HG02973 (cell line): ENCODE data around the gene SNED1.
"Not testable (repeated sequence)": the region's sequence is repeated elsewhere in the genome, so short reads cannot be mapped to it uniquely, and the experiment has no call there.

ENCODE experiments used
- ATAC-seq: cut with Tn5 transposase; IDR thresholded peaks from one replicate; pipeline ENCODE4 v1.9.1; 2021; ENCODE audit warnings: moderate library complexity; ENCODE audit not compliant: unreplicated experiment

Gene SNED1

DNA sequence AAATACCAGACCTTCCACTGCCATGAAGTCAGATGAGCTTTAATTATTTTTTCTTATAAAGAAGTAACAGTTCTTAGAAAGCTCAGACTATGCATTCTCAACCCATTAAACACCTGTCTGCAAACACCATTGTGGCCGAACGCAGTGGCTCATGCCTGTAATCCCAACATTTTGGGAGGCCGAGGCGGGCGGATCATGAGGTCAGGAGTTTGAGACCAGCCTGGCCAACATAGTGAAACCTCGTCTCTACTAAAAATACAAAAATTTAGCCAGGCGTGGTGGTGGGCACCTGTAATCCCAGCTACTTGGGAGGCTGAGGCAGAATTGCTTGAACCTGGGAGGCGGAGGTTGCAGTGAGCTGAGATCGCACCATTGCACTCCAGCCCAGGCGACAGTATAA, 106.2 kb downstream of the SNED1 start:
- ATAC-seq, result not testable (repeated sequence)

DNA sequence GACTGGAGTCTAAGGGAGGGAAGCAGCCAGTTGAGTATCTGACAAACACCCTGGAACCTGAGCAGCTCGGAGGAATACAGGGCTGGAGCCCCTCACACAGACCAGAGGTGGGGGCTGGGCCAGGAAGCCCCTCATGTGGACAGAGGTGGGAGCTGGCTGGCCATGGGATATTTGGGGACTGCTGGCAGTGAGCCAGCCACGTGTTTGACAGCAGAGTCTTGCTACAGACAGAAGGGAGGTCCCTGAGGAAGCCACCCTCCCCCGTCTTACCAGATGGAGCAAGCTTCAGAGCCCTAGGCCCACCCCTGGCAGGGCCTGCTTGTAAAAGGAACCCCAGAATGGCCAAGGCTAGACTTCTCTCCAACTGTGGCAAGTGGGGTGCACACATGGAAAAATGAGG, 107.2 kb downstream of the SNED1 start:
- no peak for ATAC-seq

DNA sequence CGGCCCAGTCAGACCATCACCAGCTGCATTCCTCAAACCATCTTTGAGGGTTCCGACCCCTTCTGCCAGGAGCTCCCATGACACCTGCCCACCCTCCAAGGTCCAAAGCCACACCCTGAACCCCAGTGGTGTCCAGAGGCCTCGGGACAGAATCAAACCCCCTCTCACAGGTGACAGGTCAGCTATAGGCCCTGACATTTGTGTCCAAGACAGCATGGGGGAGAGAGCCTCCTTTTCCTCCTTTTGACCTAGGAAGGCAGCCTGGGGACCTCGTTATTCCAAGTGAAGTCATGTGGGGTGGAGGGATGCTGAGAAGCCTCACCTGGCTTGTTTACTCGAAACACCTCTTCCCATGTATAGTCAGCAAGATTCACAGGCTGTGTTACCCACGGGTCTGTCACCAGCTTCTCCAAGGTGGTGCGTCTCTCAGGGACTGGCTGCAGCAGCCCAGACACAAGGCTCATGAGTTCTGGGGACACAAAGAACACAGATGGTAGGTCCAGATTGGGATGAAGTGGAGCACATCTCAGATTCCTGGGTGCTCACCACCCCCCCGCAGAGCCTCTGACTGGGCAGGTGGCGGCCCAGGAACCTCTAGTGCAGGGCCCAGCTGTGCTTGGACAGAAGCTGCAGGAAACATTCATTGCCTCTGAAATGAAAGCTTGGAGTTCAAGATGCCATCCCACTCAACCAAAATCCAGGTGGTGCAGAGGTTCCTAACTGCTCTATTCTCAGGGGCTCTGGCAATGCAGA, 108.8 kb downstream of the SNED1 start:
- ATAC-seq, result no peak

DNA sequence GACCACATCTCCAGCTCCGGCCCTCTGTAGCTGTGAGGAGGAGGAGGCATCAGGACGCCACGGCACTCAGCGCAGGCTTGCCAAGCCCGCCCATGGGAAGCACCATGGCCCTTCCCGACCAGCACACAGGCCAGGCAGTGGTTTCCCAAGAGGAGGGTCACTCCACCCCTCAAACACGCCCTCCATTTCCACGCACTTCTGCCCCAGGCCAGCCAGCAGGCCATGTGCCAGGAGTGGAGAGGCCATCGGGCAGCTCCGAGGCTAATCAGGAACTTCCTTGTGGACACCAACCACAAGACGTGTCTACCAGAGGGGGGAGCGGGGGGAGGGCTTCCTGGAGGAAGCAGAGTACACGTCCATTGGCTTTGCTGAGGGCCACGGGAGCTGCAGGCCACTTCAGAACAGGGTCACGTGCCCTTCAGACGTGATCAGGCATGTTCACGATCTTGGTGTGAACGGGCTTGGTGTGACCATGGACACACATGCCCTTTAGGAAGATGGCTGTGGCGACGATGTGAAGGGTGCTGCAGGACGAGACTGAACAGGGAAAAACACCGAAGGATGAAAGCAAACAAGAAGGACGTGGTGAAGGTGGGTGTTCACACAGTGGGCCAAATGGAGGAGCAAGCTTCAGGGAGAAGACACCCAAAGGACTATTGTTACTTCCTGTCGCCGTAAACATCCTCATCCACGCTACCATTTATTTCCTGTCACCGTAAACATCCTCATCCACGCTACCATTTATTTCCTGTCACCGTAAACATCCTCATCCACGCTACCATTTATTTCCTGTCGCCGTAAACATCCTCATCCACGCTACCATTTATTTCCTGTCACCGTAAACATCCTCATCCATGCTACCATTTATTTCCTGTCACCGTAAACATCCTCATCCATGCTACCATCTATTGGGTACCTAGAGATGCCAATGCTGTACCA, 110.1 kb downstream of the SNED1 start:
- no peak for ATAC-seq

DNA sequence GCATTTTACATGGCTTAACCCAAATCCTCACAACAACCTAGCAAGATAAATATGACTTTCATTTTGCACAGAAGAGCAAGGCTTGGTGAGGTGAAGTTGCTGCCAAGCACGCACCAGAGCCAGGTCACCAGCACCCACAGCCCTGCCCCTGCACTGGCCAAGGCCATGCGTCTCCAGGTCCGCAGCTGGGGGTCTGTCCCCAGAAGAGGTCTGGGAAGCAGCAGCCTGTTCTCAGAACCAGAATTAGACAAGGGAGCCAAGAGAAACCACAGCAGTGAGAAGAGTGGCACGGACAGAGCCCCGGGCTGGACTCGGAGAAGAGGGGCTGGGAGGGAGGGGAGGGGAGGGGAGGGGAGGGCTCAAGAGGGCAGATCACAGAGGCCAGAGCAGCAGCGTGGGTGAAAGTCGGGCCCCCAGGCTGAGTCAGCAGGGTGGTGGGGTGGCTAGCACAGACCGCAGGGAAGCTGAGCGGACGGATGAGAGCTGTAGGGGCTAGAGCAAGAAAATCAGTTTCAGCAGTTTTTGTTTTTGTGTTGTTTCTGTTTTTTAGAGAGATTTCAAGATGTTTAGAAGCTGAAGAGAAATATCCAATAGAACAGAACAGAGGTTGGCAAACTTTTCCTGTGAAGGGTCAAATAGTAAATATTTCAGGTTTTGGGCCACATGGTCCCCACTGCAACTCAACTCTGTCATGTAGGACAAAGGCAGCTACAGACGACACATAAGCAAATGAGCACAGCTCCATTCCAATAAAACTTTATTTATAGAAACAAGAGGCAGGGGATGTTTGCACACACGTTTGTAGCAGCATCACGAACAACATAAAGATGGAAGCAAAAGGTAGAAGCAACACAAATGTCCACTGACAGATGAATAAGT, 111.0 kb downstream of the SNED1 start:
- ATAC-seq, result no peak

DNA sequence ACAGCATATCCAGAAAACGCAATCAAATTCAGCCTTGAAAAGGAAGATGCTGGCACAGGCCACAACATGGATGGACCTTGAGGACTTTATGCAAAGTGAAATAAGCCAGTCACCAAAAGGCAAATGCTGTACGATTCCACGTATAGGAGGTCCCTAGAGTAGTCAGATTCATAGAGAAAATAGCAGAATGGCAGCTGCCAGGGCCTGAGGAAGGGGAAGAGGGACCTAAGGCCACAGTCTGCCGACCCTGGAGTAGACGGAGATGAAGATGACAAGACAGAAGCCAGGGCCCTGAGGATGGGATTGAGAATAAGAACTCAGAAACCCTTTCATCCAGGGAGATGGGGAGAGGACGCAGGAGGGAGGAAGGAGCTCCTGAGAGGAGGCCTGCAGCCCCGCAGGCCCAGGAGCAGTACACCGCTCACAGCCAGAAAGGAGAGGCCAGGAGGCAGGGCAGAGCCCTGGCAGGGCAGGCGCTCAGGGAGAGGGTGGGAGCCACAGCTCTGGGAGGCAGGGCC, 111.7 kb downstream of the SNED1 start:
- no peak for ATAC-seq

DNA sequence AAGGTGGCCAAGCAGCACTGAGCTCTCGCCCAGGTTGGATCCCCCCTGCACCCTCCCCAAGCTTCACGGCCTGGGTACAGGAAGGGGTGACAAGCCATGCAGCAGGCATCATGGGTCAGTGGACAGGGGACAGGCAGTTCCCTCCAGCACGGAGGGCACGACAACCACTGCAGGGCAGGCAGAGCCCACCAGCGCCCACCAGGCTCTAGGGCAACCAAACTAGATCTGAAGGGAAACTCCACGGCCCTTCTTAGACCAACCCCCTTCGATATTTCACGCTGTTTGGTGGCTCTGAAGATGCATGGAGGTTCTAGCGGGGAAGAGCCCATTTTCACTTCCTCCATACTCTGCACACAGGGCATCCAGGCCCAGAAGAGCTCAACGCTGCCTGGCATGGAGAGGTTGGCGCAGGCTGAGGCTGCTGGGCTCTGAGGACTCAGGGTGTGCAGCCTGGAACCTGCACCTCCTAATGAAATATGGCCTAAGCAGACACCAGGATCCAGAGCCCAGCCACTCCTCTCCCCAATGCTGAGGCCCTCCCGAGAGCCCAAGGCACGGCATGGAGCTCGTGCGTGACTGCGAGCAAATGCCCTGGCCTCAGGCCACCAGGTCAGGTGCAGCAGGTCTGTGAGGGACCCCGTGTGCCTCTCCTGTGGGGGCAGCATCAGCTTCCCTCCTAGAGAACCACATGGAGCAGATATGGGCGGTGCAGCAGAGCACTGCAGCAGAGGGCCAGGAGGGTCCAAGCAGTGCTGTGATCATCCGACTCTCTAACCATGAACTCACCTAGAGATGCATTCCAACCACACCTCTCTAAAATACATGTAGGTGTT, 112.4 kb downstream of the SNED1 start:
- no peak for ATAC-seq

DNA sequence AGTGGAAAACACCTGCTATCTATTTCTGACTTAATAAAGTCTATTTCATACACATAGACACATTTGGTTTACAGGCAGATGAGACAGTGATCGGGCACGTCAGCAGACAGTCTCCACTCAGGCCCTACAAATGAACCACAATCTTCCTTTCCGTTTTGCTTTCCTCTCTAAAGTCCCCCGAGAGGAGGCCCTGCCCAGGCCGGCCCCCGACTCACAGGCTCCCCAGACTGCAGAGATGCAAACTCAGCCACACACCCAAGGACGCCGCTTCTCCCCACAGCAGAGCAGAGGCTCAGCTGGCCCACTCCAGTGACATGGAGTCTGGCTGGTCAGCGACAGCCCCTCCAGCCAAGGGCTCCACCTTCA, 113.0 kb downstream of the SNED1 start:
- no peak for ATAC-seq

DNA sequence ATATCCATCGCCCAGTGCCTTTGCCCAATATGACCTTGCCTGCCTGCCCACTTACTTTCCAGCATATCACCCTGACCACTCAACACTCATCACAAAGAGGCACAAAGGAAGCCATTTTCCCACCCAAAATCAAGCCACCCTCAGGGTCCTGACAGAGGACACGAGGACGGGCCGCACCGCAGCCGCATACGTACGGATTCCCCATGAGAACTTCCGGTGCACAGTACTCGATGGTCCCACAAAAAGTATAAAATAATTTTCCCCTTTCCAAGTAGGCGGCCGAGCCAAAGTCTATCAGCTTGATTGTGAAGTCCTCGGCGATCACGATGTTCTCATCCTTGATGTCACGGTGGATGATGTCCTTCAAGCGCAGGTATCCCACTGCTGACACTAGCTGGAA, 113.6 kb downstream of the SNED1 start:
- ATAC-seq, result no peak

DNA sequence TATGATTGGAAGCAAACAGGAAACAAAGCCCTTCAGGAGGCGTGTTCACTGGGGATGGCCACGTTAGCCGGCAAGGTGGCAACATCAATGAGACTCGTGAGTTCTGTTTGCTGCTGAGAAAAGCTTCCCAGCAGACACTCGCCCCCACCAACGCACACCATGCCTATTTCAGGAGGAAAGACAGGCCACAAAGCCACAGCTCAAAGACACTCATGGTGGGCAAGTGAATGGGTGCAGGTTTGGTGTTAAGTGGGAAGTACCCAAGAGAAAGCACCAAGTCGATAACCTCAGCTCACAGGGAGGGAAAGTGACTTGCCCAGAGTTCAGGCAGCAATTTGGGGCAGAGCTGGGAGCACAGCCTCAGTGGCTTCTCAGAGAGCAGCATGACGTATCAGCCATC, 114.2 kb downstream of the SNED1 start:
- ATAC-seq, result no peak

DNA sequence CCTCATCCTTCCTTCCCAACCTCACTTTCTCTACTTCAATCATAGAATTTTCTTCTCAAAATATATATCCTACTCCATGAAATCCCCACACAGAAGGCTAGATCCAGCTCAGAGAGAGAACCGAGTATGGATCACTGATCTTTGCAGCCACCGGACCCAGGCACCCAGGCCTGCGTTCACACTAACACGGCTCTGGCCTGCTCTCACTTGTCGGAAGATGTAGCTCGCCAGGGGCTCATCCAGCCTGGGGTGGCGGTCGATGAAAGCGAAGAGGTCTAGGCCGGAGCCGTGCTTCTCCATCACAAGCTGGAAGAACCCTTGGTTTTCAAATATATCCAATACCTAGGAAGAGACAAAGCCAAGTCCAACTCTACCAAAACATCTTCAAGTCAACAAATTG, 116.4 kb downstream of the SNED1 start:
- ATAC-seq, result no peak

DNA sequence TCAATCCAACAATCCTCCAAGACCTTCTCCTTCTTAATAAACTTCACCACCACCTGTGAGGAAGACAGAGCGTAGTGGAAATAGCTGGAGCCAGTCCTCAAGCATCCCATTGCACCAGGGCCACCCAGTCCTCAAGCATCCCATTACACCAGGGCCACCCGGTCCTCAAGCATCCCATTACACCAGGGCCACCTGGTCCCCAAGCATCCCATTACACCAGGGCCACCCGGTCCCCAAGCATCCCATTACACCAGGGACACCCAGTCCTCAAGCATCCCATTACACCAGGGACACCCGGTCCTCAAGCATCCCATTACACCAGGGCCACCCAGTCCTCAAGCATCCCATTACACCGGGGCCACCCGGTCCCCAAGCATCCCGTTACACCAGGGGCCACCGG, 116.9 kb downstream of the SNED1 start:
- no peak for ATAC-seq

DNA sequence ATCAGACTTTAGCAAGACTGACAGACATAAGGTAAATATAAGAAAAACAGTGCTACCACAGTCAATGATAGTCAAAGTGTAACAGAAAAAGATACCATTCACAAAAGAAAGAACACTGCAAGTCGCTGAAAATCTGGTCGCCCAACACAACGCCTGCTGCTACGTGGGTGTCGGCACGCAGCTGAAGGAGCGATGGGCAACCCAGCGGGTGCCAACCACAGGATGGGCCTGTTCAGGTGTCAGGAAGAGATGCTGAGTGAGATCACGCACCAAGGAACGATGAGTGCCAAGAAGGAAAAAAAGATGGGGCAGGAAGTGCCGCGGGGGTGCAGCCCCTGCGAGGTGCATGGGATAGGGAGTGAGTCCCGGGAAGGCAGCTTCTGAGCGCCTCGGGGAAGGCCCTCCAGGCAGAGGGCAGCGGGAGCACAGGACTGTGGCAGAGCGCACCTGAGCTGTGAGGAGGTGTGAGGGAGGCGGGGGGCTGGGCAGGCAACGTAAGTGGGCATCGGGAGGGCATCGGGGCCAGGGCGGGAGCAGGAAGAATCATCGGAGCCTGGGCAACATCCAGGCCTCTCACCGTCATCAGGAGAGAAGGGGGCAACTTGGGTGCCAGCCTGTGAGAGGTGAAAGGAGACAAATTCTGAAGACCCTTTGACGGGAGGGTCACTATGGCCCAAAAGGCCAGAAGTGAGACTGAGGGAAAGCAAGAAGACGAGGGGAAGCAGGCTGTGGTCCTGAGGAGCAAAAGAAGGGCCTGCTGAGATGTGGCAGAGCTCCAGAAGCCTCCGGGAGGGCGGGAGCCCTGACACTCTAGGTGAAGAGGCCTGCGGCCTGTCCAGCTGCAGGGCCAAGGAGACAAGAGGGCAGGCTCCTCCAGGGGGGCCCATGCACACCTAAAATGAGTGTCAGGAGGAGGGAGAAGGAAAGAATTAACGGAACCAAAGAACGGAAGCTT, 118.5 kb downstream of the SNED1 start:
- no peak for ATAC-seq

DNA sequence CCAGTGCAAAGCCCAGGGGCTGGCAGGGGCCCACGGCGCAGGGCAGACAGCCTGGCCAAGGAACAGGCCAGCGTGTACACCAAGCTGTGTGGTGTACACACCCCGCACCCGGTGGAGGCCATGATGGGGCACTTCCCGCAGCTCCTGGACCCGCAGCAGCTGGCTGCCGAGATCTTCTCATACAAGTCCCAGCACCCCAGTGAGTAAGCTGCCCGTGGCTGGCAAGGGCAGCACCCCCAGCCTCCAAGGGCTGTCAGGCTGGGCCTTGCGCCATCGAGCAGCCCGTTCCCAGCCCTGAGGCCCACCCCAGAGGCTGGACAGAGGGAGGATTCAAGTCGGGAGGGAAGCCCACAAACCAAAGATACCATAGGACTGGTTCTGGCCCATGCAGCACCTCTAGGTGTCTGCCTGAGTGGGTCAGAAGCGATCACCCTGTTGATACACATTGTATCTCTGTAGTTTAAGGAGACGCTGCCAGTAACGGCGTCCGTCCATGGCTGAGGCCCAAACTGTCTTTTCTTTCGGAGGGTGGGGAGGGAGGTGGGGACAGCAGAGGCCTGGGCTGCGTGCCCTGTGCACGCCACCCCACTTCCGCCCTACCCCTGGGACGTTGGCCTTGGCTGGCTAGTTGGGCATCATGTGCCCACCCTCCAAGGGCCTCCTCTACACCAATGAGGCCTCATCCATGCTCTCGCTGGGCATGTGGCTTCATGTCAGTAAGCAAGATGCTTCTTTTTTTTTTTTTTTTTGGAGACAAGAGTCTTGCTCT, 120.5 kb downstream of the SNED1 start:
- ATAC-seq, result no peak

DNA sequence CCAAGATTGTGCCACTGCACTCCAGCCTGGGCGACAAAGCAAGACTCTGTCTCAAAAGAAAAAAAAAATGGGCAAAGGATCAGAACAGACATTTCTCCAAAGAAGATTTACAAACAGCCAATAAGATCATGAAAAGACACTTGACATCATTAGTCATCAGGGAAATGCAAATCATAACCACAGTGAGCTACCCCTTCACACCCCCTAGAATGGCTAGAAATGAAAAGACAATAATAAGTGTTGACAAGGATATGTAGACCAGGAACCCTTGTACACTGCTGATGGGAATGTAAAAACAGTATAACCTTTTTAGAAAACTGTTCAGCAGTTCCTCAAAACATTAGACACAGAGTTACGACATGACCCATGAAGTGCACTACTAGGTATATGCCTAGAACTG, 122.0 kb downstream of the SNED1 start:
- no peak for ATAC-seq

DNA sequence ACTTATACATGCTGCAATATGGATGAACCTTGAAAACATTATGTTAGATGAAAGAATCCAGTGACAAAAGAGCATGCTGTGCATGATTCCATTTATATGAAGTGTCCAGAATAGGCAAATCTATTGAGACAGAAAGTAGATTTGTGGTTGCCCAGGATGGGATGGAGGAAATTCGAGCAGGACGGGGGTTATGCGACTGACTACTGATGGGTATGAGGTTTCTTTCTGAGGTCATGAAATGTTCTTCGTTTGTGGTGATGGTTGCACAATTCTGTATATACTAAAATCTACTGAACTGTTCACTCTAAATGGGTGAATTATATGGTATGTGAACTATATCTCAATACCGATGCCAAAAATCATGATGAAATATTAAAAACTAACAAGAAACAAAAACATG, 122.6 kb downstream of the SNED1 start:
- ATAC-seq, result no peak

DNA sequence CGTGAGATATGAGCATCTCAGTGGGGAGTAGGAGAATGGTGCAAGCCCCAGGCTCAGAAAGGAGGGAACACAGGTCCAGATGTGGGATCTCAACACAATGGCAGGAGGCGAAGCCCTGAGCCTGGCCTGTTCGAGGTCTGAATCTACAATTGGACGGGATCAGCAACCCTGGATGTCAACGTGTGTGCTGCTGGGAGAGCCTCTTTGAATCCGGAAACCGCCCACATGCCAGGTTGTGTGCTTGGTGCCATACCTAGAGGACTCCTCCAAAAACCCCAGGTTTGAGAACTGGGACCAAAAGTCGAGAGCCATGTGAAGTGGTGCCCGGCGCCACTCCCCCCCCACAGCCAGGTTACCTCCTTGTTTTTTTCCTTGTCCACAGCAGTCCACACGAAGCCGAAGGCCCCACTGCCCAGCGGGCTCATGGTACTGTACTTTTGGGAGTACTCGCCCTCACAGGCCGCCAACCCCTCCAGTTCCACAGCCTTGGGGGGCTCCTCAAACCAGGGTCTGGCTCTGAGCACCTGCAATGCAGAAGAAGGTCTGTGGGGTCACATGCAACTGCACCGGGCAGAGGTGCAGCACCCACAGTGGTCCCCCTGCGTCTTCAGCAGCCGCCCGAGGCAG, 124.1 kb downstream of the SNED1 start:
- ATAC-seq, result no peak
